HS-27A (cell line): ENCODE results near the gene JUNB.

Source experiments
- DNase-seq: peaks from one replicate; pipeline ENCODE4 v3.0.0-alpha.2; 2012; ENCODE audit warnings: low read depth, missing footprints

Gene JUNB

DNA sequence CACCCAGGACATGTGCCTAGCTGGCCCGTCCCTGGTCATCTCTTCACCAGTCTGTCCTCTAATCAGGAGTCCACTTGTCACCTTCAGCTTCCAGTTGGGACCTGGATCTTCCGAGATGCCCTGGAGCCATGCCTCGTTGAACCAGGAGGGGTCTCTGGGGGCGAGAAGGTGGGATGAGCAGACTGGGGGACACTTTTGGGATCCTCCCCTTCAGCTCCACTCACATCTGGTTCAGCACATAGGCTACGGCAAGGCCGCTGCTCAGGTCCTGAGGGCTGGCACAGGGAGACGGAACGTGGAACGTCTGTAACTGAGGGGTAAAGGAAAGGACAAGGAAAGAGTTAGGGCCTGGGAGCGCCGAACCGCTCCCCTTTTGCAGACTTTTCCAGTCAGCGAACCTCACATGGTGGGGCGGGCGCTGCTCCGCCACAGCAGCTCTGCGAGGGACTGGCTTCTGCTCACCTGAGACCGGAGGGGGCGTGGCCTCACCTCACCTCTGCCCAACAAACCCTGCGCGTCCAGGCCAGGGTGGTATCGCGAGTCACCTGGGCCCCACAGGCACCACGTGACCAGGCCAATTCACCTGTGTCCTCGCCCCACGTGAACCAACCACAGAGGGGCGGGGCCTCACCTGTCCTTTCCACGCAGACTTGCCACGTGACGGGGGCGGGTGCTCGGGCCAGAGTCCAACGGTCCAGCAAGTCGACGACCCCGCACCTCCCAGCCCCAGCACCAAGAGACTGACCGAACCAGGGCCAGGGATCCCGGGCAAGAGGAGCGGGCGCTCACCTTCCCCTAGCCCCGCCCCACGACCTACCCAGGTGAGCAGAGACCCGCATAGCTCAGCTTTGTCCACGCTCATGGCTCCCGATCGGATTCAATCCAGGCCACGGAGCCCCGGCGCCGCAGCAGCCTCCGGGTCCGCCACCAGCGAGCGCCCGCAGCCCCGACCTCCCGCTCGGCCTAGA, 16.4 kb upstream of the JUNB start, which contains the start of gene HOOK2:
Gene HOOK2 (minus strand): TSS at position 965 of the 968 bp plus-strand sequence. CDS start 103 bp downstream, at position 862.
- no peak for DNase-seq

DNA sequence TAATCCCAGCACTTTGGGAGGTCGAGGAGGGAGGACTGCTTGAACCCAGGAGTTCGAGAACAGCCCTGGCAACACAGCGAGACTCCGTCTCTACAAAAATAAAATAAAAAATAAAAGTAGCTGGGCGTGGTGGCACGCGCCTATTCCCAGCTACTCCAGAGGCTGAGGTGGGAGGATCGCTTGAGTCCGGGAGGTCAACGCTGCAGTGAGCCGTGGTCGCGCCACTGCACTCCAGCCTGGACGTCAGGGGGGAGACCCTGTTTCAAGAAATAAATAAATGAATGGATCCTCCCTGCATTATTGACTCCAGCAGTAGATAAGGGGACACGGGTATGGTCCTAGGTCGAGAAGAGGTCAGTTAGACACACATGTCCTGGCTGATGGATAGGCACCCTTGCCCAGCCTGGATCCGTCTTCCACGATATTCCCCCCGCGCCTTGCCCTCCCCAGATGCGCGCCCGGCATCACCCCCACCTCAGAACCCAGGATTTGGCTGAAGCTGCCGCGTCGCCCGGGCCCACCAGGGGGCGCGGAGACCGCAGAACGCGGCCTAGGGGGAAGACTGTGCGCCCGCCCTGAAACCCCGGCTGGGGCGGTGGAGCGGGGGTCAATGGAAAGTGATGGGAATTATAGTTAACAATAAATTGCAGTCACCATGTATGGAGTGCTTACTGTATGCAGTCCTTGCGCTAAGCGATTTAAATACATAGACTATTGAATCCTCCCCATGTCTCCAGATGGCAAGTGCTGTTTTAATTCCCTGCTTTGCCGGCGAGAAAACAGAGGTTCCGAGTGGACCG, 13.9 kb upstream of the JUNB start:
- DNase-seq, result no peak

DNA sequence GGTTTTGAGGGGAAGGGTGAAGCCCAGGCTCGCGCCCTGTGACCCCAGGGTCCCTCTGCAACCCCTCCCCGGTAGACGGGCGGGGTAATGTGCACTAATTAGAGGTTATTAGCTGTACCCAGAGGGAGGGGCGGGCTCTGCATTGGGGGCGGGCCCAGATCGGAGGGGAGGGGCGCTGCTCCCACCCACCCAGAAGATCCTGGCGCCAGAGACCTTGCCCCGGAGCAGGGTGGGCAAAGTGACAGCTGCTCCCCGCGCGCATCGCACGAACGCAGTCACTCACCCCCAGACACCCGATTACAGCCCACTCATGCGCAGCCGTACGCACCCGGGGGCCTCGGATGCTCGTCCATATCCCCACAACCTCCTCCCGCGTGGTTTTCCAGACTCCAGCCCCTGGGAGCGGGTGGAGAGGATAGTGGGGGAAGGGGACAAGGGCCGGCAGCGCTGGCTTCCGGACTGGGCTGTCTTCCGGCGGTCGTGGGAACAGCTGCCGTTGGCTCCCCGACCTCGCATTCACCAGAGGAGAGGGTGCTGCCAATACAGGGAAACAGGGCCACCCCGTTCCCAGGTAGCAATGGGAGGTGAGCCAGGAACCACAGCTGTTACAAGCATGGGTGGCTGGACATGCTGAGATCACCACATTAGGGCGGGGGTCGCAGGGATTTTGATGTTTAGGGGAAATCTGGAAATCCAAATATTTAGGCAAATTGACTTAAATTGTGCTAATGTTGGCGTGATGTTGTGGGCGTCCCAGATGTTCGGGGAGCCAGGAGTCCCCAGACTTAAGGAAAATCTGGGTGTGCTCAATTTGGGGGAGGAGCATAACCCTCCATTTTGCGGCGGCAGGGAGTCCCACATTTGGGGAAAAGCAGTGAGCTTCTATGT, 13.0 kb upstream of the JUNB start:
- DNase-seq, result no peak

DNA sequence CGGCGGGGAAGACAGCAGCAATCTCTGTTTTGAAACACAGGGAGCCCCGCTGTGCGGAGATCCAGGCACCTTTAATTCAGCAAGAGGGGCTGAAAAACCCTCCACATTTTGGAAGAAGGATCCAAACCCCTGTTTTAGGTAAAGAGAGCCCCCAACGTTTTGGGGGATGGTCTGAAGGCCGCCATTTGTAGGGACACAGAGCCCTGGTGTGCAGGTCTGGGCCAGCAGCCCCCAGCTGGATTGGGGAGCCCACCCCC, 12.5 kb upstream of the JUNB start:
- no peak for DNase-seq

DNA sequence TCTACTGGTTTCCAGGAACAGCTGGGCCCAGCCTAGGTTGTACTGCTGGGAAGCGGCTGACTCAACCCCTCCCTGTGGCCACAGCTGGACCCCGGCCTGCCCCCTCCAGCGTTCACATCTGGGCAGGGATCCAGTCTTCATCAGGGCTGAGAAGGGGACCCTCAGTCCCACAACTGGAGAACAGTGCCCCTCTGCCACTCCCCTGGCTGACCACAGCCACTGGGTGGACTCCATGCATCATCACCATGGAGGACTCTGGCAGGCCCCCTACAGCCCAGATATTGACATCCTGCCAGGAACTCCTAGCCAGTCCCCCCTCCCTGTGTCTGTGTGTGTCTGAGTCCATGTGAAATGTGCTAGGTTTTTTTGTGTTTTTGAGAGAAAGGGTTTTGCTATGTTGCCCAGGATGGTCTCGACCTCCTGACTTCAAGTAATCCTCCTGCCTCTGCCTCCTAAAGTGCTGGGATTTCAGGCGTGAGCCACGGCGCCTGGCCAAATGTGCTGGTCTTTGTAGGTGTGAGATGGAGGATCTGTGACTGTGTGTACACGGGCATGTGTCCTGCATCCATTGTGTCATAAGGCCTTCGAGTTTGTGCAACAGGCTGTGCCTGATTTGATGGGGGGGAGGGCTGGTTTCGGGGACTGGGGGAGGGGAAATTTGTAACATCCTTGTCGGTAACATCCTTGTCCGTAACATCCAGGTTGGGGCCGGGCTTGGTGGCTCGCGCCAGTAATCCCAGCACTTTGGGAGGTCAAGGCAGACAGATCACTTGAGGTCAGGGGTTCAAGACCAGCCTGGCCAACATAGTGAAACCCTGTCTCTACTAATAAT, 11.9 kb upstream of the JUNB start:
- DNase-seq, result no peak

DNA sequence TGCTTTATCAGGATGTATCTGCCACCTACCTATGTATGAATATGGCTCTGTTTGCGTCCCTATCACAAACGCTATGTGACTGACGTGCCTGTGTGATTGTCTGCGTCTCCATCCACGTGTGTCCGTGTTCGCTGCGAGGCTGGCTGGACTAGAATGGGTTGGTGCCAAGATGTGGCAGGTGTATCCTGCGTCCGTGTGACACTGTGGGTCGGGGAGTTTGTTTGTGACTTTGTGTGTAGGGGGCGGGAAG, 9.2 kb upstream of the JUNB start:
- no peak for DNase-seq

DNA sequence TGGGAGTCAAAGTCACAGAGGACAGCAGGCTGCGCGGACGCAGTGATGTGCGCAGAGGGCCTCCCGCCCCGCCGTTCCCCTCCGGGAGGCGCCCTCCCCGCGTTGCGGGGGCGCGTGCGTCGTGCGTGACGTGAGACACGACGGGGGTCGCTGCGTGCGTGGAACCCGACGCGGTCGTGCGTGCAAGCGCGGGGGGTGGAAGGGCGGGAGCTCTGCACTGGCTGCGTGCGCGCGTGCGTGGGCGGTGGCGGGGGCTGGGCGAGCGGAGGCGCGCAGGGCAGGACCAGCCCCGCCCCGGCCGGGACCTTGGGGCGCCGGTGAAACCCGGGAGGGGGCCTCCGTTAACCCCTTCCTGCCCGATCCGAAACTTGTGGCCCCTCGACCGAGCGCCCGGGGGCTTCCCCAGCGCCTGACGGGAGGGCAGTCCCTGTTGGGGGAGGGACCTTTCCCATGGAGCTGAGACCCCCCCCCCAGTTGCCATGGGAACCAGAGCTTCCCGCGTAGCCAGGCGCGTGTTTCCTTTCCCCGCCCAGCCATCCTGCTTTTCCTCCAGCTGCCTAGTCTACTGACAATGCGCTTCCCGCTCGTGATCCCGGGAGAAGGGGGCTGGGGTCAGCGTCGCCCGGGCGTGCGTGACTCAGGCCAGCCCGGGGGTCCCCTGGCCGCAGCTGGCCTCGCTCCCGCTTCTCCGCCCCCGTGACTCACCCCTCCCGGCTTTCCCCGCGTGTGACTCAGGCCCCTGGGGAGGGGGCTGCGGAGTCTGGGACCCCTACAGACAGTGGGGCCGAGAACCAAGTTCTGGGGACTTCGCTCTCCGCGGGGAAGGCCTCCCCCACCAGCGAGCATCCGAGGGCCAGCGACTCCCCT, 8.6 kb upstream of the JUNB start:
- no peak for DNase-seq

DNA sequence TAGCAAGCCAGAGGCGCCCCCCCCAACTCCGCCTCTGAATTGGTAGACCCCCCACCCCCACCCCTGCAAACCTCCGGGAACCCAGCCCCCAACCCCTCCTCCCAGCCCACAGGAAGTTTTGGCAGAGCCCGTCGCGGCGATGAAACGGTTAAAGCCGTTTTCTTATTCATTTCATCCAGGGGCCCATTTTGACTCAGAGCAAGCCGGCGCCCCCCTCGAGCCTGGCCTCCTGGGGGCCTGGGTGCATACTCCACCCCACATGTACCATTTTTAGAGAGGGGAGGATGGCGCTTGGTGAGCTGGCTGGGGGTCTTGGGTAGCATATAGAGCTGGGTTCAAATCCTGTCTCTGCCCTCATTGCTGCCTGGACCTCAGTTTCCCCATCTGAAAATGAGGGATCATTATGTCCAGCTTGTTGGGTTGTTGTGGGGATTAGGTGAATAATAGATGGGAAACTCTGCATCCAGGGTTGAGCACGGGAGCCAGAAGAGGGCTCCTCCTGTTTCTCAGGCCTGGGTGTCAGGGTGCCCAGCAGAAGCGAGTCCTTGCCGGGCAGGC, 7.9 kb upstream of the JUNB start:
- DNase-seq, result no peak

DNA sequence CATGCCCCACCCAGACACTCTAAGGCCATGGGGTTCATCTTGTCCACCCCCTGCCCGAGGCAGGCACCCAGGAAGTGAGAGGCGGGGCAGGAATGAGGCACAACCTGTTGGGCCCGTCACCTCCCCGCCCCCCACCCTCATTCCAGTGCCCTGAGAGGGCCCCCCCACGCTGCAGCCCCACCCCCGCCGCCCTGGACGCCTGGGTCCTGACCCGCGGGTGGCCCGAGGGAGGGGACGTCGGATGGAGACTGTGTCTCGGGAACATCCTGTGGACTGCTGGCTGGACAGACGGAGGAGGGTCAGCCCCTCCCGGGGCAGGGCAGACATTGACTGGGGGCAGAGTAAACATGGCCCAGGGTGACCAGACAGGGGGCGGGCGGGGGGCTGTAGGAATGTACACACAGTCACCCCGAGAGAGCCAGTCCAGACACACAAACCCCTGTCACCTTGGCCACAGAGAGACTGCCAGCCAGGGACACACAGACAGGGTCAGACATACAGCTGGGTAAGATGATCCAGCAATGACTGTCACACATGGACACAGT, 7.4 kb upstream of the JUNB start:
- DNase-seq, result no peak

DNA sequence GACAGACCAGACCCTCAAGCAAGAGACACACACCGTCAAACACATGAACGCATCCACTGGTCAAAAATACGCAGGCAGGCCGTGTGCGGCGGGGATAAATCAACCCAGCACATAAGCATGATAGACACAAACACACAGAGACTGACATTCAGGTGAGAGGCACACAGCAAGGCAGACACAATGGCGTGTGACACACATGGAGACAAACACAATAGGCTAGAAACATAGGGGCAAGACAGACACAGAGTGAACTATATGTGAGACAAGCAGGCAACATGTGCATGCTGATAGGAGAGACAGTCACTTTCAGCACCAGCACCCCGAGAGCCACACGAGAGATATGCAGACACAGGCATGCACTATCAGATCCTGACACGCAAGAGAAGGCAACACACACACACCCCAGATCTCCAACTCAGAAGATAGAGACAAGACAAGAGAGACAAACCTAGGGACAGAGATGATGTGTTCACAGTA, 6.9 kb upstream of the JUNB start:
- DNase-seq, result no peak

DNA sequence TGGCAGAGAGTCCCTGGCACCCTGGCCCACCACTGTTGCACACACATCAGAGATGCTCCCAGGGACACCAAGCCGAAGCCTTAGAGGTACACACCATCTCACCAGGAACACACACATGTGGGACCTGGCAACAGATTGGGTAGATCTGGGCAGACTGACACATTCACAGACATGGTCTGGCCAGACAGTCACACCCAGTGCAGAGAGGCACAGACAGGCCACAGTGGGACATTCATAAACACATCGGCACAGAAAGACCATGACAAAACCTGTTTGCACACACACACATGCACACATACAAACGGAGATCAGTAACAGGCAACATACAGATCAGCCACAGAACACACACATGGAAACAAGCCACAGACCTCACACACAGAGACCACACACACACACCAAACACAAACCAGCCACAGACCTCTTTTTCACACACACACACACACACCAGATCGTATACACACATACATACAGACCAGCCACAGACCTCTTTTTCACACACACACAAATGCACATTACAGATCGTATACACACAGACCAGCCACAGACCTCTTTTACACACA, 6.3 kb upstream of the JUNB start:
- no peak for DNase-seq

DNA sequence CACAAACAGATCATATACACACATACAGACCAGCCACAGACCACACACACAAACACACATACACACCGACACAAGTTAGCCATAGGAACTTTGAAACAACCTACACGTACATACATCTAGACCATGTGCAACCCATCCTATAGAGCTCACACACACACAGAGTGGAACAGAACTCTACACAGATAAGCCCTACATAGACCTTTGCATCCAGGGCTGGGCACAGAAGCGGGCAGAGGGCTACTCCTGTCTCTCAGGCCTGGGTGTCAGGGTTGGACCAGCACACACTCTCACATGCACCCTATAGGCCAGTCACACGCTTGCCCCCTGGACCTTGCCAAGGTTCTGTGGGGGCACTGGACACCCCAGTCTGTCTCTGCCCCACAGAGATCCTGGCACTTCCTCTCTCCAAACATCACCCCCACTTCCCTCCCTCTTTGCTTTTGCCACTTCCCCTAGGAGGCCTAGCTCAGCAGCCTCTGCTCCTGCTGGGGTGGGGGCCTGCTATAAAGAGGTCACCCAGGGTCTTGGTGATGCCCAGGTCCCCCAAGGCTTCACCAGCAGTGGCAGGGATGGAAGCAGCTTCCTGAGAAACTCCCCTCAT, 5.8 kb upstream of the JUNB start:
- no peak for DNase-seq

DNA sequence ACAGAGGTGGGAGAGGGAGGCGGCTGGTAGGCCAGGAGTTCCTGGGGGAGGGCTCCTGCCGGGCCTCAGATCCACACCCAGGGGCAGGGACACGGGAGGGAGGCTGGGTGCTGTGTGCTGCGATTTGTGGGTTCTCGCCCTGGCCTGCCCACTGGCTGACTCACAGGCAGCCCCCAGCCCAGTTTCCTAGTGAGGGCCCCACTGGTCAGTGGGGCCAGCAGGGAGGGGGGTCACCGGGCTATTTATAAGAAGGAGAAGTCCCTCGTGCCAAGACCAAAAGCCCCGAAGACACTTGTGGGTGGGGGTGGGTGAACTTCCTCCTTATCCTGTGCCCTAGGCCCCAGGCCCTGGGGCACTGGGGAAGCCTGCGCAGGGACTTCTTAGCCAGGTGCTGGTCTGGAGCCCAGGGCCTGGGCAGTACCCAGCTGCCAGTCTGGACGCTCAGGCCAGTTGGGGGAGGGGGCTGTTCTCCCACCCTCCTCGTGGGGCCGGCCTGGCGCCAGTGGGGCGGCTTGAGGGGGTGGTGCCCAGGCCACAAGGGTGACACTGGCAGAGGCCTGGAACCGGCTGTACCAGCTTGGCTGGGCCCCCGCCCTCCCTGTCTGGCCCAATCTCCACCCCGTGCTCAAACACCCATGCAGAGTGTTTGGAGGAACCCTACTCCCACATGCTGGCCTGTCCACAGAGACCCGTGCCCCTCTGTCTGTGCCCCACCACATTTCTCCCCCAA, 5.0 kb upstream of the JUNB start:
- DNase-seq, result no peak

DNA sequence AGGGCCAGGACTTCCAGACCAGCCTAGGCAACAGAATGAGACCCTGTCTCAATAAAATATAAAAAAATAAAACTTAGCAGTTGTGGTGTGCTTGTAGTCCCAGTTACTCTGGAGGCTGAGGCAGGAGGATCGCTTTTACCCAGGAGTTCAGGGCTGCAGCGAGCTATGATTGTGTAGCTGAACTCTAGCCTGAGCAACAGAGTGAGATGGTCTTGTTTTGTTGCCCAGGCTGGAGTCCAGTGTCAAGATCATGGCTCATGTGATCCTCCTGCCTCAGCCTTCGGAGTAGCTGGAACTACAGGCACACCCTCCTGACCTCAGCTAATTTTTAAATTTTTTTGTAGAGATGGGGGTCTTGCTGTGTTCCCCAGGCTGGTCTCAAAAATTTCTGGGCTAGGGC, 4.3 kb upstream of the JUNB start:
- DNase-seq, result no peak

DNA sequence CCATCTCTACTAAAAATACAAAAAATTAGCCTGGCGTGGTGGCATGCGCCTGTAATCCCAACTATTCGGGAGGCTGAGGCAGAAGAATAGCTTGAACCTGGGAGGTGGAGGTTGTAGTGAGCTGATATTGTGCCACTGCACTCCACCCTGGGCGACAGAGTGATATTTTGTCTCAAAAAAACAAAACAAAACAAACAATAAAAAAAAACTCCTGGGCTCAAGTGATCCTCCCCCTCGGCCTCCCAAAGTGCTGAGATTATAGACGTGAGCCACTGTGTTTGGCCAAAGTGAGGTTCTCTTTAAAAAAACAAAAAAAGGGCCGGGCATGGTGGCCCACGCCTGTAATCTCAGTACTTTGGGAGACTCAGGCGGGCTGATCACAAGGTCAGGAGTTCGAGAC, 3.8 kb upstream of the JUNB start:
- no peak for DNase-seq

DNA sequence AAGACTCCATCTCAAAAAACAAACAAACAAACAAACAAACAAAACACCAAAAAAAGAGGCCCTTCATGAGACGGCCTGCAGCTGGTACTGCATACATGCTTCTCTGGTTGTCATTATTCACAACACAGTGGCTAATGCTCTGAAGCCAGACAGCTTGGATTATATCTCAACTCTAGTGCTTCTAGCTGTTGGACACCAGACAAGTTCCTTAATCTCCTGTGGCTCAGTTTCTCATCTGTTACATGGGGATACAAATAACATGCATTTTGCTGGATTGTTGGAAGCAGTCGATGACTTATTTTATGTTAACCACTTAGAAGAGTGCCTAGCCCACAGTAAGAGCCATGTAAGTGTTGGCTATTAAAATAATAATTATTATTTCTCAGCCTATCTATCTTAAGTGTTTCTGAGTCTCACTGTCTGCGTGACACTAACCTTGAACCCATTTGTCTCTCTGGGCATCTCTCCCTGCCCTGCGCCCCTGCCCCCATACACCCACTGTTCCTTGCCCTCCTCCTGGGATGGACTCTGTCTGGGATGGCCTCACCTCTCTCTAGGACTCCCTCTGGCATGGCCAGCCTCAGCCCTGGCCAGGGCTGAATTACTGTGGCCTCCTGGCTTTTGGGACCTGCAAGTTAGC, 3.1 kb upstream of the JUNB start:
- DNase-seq, result no peak

DNA sequence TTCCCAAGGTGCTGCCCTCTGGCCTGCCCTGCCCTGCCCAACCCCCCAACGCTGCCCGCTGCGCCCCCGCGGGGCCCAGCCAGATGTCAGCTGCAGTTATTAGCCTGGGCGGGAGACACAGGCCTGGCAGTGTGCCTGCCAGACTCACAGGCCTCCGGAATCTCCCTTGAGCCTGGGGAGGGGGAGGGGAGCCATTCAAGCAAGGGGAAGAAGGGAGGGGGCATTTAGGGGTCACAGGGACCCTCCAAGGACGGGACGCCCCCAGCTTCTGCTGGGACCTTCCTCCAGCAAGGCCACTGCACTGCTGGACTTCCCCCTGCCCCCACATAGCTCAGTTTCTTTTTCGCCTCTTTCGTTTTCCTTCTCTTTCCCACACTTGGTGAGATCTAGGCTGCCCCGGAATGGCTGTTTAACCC, 2.6 kb upstream of the JUNB start:
- no peak for DNase-seq
